HepG2 (cell line): ENCODE data around the gene ADGRL3. TPM values are rescaled to one million over a fixed set of nuclear protein-coding genes. Genes with fewer than 3 reads are reported as not detected.

Experiments used
- ATAC-seq: fragments of 200-7000 bp; cut with Tn5 transposase; 3 replicates; pipeline ENCODE4 v1.9.1; 2020; ENCODE audit warnings: mild to moderate bottlenecking, moderate library complexity
- BruUV-seq: library from RNA; stranded (reverse); fragments of 400-500 nt; replicated peaks from 2 replicates; lab custom pipeline; 2021; lab: Mats Ljungman, UMichigan
- CTCF ChIA-PET: fragments of 300-600 bp; formaldehyde crosslinking; extraction: SDS; loops from one replicate; lab custom pipeline; 2021; ENCODE audit warnings: low total read pairs, inconsistent platforms, low intra/inter-chr PET ratio; lab: Yijun Ruan, JAX
- POLR2A ChIA-PET: fragments of 350-600 bp; sonication (Branson Sonifier 250); formaldehyde crosslinking; loops from one replicate; lab custom pipeline; 2020; ENCODE audit warnings: antibody characterized with exemption, inconsistent platforms; lab: Yijun Ruan, JAX
- DNase-seq: peaks from one replicate; pipeline ENCODE4 v3.0.0-alpha.2; 2015; ENCODE audit warnings: low spot score
- FAIRE-seq: peaks from 3 replicates; lab custom pipeline; 2011; peaks lifted over from hg19 to GRCh38; lab: Jason Lieb, UNC
- H2AFZ ChIP-seq: one replicate; pipeline ENCODE4 v1.6.1; 2011; ENCODE audit warnings: low read length, inconsistent platforms
- H3K27ac ChIP-seq: fragments of 300-600 bp; 3 replicates; pipeline ENCODE4 v1.8.0; 2011; ENCODE audit warnings: mixed run types, mild to moderate bottlenecking, mixed read lengths, low read length, inconsistent platforms; ENCODE audit not compliant: insufficient read depth; ENCODE audit errors: extremely low read length
- H3K27me3 ChIP-seq, 2 experiments: fragments of 200-600 bp in 1 of 2; 2 replicates in 1 of 2; 3 replicates in 1 of 2; pipeline versions ENCODE4 v1.6.0 to v1.8.0; 2011; ENCODE audit warnings: low read length in 2 of 2, mild to moderate bottlenecking in 2 of 2, moderate library complexity in 2 of 2, inconsistent platforms in 1 of 2; ENCODE audit not compliant: insufficient read depth in 2 of 2, control insufficient read depth in 1 of 2
- H3K36me3 ChIP-seq, 2 experiments: fragments of 200-600 bp in 1 of 2; replicated peaks in 1 of 2; 2 replicates in 1 of 2; 3 replicates in 1 of 2; pipeline versions ENCODE4 v1.5.1 to v1.8.0; 2011; ENCODE audit warnings: low read length in 2 of 2, inconsistent platforms in 1 of 2; ENCODE audit not compliant: insufficient read depth in 2 of 2, control insufficient read depth in 1 of 2
- H3K4me1 ChIP-seq: 2 replicates; pipeline ENCODE4 v1.5.1; 2012; ENCODE audit warnings: low read length, inconsistent platforms; ENCODE audit not compliant: insufficient read depth
- H3K4me2 ChIP-seq: 2 replicates; pipeline ENCODE4 v1.6.0; 2011; ENCODE audit warnings: low read depth, low read length, inconsistent platforms
- H3K4me3 ChIP-seq, 3 experiments: fragments of 200-600 bp in 1 of 3; sonication (generic), shearing (Covaris generic) in 1 of 3; replicated peaks in 1 of 3; 2 replicates each; pipeline ENCODE4 v1.5.1; 2011 to 2016; ENCODE audit warnings: low read length in 3 of 3, inconsistent platforms in 2 of 3, low read depth in 2 of 3, mild to moderate bottlenecking in 2 of 3, control low read depth in 1 of 3, mixed read lengths in 1 of 3; ENCODE audit not compliant: insufficient read depth in 1 of 3
- H3K79me2 ChIP-seq: one replicate; pipeline ENCODE4 v1.6.1; 2011; ENCODE audit warnings: low read length, inconsistent platforms; ENCODE audit not compliant: insufficient read depth
- H3K9ac ChIP-seq: 2 replicates; pipeline ENCODE4 v1.6.0; 2011; ENCODE audit warnings: mild to moderate bottlenecking, low read depth, low read length, inconsistent platforms; ENCODE audit not compliant: insufficient read depth
- H3K9me3 ChIP-seq: 2 replicates; pipeline ENCODE4 v1.5.1; 2012; ENCODE audit warnings: mild to moderate bottlenecking, low read length
- H4K20me1 ChIP-seq: 2 replicates; pipeline ENCODE4 v1.6.0; 2011; ENCODE audit warnings: inconsistent platforms, mild to moderate bottlenecking, low read length, moderate library complexity; ENCODE audit not compliant: insufficient read depth
- DDIT3 ChIP-seq: sonication (generic); formaldehyde crosslinking; IDR thresholded peaks from 2 replicates; pipeline ENCODE4 v1.4.0; 2020; ENCODE audit warnings: mild to moderate bottlenecking, missing genetic modification reagents
- NFE2L2 ChIP-seq: fragments of 150-350 bp; IDR thresholded peaks from 2 replicates; pipeline ENCODE4 v1.6.1; 2014; ENCODE audit warnings: low read length
- NR2C2 ChIP-seq: sonication (generic); formaldehyde crosslinking; IDR thresholded peaks from 2 replicates; pipeline ENCODE4 v1.4.0; 2020; ENCODE audit warnings: missing genetic modification reagents, mild to moderate bottlenecking, moderate library complexity, borderline replicate concordance
- SUZ12 ChIP-seq: fragments of 150-350 bp; IDR thresholded peaks from 2 replicates; pipeline ENCODE4 v1.6.1; 2014; ENCODE audit warnings: low read depth, low read length
- XRCC5 ChIP-seq: fragments of 200-400 bp; formaldehyde crosslinking; optimal IDR thresholded peaks from 2 replicates; pipeline ENCODE3; 2017; ENCODE audit warnings: mild to moderate bottlenecking, low read length
- in situ Hi-C: cut with HindIII; loops from 2 replicates; pipeline ENCODE4 v1.10.0; 2017; ENCODE audit warnings: low pct_unique_long_range_greater_than_20kb; ENCODE audit not compliant: extremely low pct_ligation_motif_present
- intact Hi-C: fragments of 100-400 bp; cut with micrococcal nuclease; formaldehyde crosslinking; loops from one replicate; pipeline ENCODE4 v1.10.0; 2022; ENCODE audit not compliant: unreplicated experiment
- polyA plus RNA-seq, 8 experiments: library from polyadenylated mRNA; depleted of rRNA in 3 of 8; stranded (reverse) in 7 of 8; unstranded in 1 of 8; fragments of >200 nt; fragmentation: Illumina TruSeq in 4 of 8; extraction: Trizol in 4 of 8; gene quantifications; 2 replicates each; pipeline versions ENCODE4 v1.2.1 to v1.2.3, GENCODE V29; 2011 to 2016; ENCODE audit warnings: low read depth in 4 of 8, missing spikeins in 1 of 8, mixed read lengths in 1 of 8; ENCODE audit not compliant: insufficient read depth in 1 of 8
- total RNA-seq, 5 experiments: library from RNA; depleted of rRNA; stranded (reverse); fragments of >200 nt; fragmentation: Illumina TruSeq; extraction: Trizol; gene quantifications; 2 replicates each; pipeline ENCODE4 v1.2.3, GENCODE V29; 2016; ENCODE audit warnings: low read depth in 1 of 5
- TF ChIP-seq, protein P1 (sequence below): IDR thresholded peaks from 2 replicates; pipeline ENCODE4 v1.6.1; 2016; ENCODE audit warnings: low read depth, borderline replicate concordance

The ADGRL3 gene
- total and polyA plus RNA-seq, 2 of the 13 experiments (the other 11 are each of a cell fraction or from before 2014, with no cell fraction given), result 0.04 to 0.05 TPM

GRCh38 chr4:61605984-61606383, 405.9 kb downstream of the ADGRL3 start:
- DNase-seq (no peak), FAIRE-seq (no peak), ATAC-seq (no peak)
- in situ Hi-C loops, result no loop called here
- H3K4me3 ChIP-seq, result no peak overlapping the region
- no peaks in the 10 kb centered on the region for H3K4me1 ChIP-seq
- H4K20me1 ChIP-seq, result no peaks in the 10 kb centered on the region
- intact Hi-C loops, result no loop called here
- H3K4me2 ChIP-seq, result no peak overlapping the region
- ChIA-PET POLR2A (no interaction called here), CTCF (no interaction called here)
- H3K79me2 ChIP-seq, result no peaks in the 10 kb centered on the region
- TF ChIP-seq SUZ12, result no peak
- no peak for TF ChIP-seq NR2C2 (CRISPR knock-in tag)
- H2AFZ ChIP-seq, result no peak overlapping the region
- no peak overlapping the region for H3K27ac ChIP-seq
- no peaks in the 10 kb centered on the region for H3K27me3 ChIP-seq
- no peaks in the 10 kb centered on the region for H3K9me3 ChIP-seq
- no TSS peak for BruUV-seq
- H3K9ac ChIP-seq, result no peak overlapping the region
- no peaks in the 10 kb centered on the region for H3K36me3 ChIP-seq

DNA sequence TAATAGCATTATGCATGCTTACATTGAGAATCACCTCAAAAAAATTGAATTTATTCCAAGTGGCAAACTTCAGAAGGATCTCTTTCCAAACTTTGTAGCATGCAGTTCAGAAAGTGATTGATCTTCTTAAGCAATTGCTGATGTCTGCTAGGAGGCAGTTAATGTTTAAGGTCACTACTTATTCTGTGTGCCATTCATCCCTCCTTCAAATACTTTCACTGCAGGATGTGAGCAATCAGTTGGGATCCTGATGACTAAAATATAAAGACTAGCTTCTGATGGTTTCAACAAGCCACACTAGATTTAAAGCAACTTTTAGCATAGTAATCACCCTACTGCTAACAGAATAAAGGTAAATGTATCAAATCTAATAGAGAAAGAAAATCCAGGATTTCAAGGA, 414.1 kb downstream of the ADGRL3 start:
- CTCF ChIA-PET, result no interaction called here
- DNase-seq (no peak), ATAC-seq (no peak), FAIRE-seq (no peak)
- TF ChIP-seq XRCC5 (no peak), NFE2L2 (no peak), DDIT3 (CRISPR knock-in tag) (no peak)
- TF ChIP-seq, protein P1, sequence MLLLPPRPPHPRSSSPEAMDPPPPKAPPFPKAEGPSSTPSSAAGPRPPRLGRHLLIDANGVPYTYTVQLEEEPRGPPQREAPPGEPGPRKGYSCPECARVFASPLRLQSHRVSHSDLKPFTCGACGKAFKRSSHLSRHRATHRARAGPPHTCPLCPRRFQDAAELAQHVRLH (CRISPR knock-in tag), result no peak
- H3K4me1 ChIP-seq, result no peaks in the 10 kb centered on the region
- no peaks in the 10 kb centered on the region for H3K9me3 ChIP-seq
- intact Hi-C loops (no loop called here), in situ Hi-C loops (no loop called here)
- H3K36me3 ChIP-seq, result no peaks in the 10 kb centered on the region
- no peaks in the 10 kb centered on the region for H4K20me1 ChIP-seq
- H2AFZ ChIP-seq, result no peak overlapping the region
- H3K4me2 ChIP-seq, result no peak overlapping the region
- H3K27me3 ChIP-seq, result no peaks in the 10 kb centered on the region
- no peaks in the 10 kb centered on the region for H3K79me2 ChIP-seq
- no peak overlapping the region for H3K9ac ChIP-seq
- POLR2A ChIA-PET, result no interaction called here
- no TSS peak for BruUV-seq
- H3K27ac ChIP-seq, result no peak overlapping the region
- no peak overlapping the region for H3K4me3 ChIP-seq
